ENCODE results near the gene ZP3.
"Not testable (repeated sequence)": the region's sequence is repeated elsewhere in the genome, so short reads cannot be mapped to it uniquely, and the experiment has no call there.

The ZP3 gene

DNA sequence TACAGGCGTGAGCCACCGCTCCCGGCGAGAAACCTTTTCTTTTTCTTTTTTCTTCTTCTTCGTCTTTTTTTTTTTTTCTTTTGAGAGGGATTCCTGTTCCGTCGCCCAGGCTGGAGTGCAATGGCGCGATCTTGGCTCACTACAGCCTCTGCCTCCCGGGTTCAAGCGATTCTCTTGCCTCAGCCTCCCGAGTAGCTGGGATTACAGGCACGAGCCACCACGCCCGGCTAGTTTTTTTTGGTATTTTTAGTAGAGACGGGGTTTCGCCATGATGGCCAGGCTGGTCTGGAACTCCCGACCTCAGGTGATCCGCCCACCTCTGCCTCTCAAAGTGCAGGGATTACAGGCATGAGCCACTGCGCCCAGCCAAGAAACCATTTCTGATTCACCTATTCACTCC is 36.0 kb downstream of the ZP3 start:
- DNase-seq; H3K27ac ChIP-seq (ENCODE audit: insufficient read depth in 1 of 2, low read depth in 1 of 2, low read length in 2 of 2, poor library complexity in 1 of 2, severe bottlenecking in 2 of 2); H3K27me3 ChIP-seq (replicated peaks in 2 of 5; ENCODE audit: control insufficient read depth in 4 of 5, insufficient read depth in 5 of 5, low read length in 4 of 5); H3K4me1 ChIP-seq (ENCODE audit: control extremely low read depth in 1 of 4, control insufficient read depth in 4 of 4, insufficient read depth in 4 of 4, low read length in 3 of 4); H3K4me3 ChIP-seq (ENCODE audit: control insufficient read depth in 1 of 7, extremely low read depth in 1 of 7, insufficient read depth in 4 of 7, low read depth in 2 of 7, low read length in 6 of 7); H3K9me3 ChIP-seq (ENCODE audit: control extremely low read depth in 1 of 5, control insufficient read depth in 4 of 5, insufficient read depth in 2 of 5, low read depth in 1 of 5, low read length in 4 of 5); POLR2A ChIA-PET; H3K36me3 ChIP-seq (ENCODE audit: control insufficient read depth in 4 of 4, insufficient read depth in 4 of 4, low read length in 3 of 4); CTCF ChIA-PET: not testable (repeated sequence)
- WGBS (ENCODE audit: insufficient coverage) = no CpG with 5 or more reads among the region's 20 CpGs

- WGBS (ENCODE audit: insufficient coverage) = no CpG with 5 or more reads among the region's 54 CpGs
- DNase-seq; POLR2A ChIA-PET; H3K4me1 ChIP-seq (ENCODE audit: control extremely low read depth in 1 of 4, control insufficient read depth in 4 of 4, insufficient read depth in 4 of 4, low read length in 3 of 4); H3K9me3 ChIP-seq (ENCODE audit: control extremely low read depth in 1 of 5, control insufficient read depth in 4 of 5, insufficient read depth in 2 of 5, low read depth in 1 of 5, low read length in 4 of 5); H3K36me3 ChIP-seq (ENCODE audit: control insufficient read depth in 4 of 4, insufficient read depth in 4 of 4, low read length in 3 of 4); H3K27ac ChIP-seq (ENCODE audit: insufficient read depth in 1 of 2, low read depth in 1 of 2, low read length in 2 of 2, poor library complexity in 1 of 2, severe bottlenecking in 2 of 2); CTCF ChIA-PET; H3K27me3 ChIP-seq (replicated peaks in 2 of 5; ENCODE audit: control insufficient read depth in 4 of 5, insufficient read depth in 5 of 5, low read length in 4 of 5): not testable (repeated sequence)
- peak within 1 kb of the TSS in 5 of 7 experiments; percentile 39 to 68 (median 57) for H3K4me3 ChIP-seq (ENCODE audit: control insufficient read depth in 1 of 7, extremely low read depth in 1 of 7, insufficient read depth in 4 of 7, low read depth in 2 of 7, low read length in 6 of 7)
Observed at GRCh38 chr7:76461464-76462101, 36.8 kb downstream of the ZP3 start, which contains the start of gene DTX2. Gene DTX2 (plus strand): TSS chr7:76461709. CDS start chr7:76480510, 18,801 bp downstream.

DNA sequence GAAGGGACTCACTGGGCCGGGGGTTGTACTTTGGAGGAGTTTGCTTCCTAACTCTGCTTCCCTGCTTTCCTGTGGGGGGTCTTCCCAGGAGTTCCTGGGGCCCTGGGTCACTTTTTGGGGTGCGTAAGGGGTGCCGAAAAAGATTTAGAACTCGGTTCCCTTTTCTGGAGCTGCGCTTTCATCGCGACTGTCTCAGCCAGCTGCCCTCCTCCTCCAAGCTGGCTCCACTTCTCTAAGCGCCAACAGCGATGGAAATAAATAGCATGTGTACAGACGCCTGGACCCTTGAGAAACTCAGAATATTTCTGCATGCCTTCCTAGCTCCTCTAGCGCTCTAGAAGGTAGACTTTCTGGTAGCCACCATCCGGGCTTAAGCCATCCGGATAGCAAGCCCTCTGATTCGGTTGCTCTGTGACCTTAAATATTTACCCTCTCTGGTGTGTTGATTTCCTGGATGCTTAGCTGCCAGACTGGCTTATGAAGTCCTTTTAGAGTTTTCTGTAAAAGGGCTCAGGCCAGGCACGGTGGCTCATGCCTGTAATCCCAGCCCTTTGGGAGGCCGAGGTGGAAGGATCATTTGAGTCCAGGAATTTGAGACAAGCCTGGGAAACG is 37.6 kb downstream of the ZP3 start:
- CTCF ChIA-PET; POLR2A ChIA-PET; H3K27me3 ChIP-seq (replicated peaks in 2 of 5; ENCODE audit: control insufficient read depth in 4 of 5, insufficient read depth in 5 of 5, low read length in 4 of 5); H3K9me3 ChIP-seq (ENCODE audit: control extremely low read depth in 1 of 5, control insufficient read depth in 4 of 5, insufficient read depth in 2 of 5, low read depth in 1 of 5, low read length in 4 of 5); H3K36me3 ChIP-seq (ENCODE audit: control insufficient read depth in 4 of 4, insufficient read depth in 4 of 4, low read length in 3 of 4); H3K27ac ChIP-seq (ENCODE audit: insufficient read depth in 1 of 2, low read depth in 1 of 2, low read length in 2 of 2, poor library complexity in 1 of 2, severe bottlenecking in 2 of 2); DNase-seq; H3K4me3 ChIP-seq (ENCODE audit: control insufficient read depth in 1 of 7, extremely low read depth in 1 of 7, insufficient read depth in 4 of 7, low read depth in 2 of 7, low read length in 6 of 7); H3K4me1 ChIP-seq (ENCODE audit: control extremely low read depth in 1 of 4, control insufficient read depth in 4 of 4, insufficient read depth in 4 of 4, low read length in 3 of 4): not testable (repeated sequence)
- no CpG with 5 or more reads among the region's 17 CpGs for WGBS (ENCODE audit: insufficient coverage)

DNA sequence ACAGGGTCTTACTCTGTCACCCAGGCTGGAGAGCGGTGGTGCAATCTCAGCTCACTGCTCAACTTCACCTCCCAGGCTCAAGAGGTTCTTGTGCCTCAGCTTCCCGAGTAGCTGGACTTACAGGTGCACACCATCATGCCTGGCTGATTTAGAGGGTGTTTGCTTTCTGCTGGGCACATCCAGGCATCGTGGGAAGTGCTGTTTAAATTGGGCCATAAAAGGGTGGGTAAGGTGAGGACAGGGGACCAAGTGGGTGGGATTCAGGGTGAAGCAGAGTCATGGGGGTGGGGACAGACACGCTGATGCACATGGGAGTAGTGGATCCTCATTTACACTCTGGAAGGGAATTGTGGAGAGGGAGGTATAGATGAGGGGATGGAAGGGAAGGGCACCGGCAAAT is 40.2 kb downstream of the ZP3 start:
- H3K9me3 ChIP-seq (ENCODE audit: control extremely low read depth in 1 of 5, control insufficient read depth in 4 of 5, insufficient read depth in 2 of 5, low read depth in 1 of 5, low read length in 4 of 5); POLR2A ChIA-PET; H3K36me3 ChIP-seq (ENCODE audit: control insufficient read depth in 4 of 4, insufficient read depth in 4 of 4, low read length in 3 of 4); H3K4me3 ChIP-seq (ENCODE audit: control insufficient read depth in 1 of 7, extremely low read depth in 1 of 7, insufficient read depth in 4 of 7, low read depth in 2 of 7, low read length in 6 of 7); H3K4me1 ChIP-seq (ENCODE audit: control extremely low read depth in 1 of 4, control insufficient read depth in 4 of 4, insufficient read depth in 4 of 4, low read length in 3 of 4); H3K27me3 ChIP-seq (replicated peaks in 2 of 5; ENCODE audit: control insufficient read depth in 4 of 5, insufficient read depth in 5 of 5, low read length in 4 of 5); H3K27ac ChIP-seq (ENCODE audit: insufficient read depth in 1 of 2, low read depth in 1 of 2, low read length in 2 of 2, poor library complexity in 1 of 2, severe bottlenecking in 2 of 2); CTCF ChIA-PET; DNase-seq: not testable (repeated sequence)
- no CpG with 5 or more reads among the region's 5 CpGs for WGBS (ENCODE audit: insufficient coverage)

DNA sequence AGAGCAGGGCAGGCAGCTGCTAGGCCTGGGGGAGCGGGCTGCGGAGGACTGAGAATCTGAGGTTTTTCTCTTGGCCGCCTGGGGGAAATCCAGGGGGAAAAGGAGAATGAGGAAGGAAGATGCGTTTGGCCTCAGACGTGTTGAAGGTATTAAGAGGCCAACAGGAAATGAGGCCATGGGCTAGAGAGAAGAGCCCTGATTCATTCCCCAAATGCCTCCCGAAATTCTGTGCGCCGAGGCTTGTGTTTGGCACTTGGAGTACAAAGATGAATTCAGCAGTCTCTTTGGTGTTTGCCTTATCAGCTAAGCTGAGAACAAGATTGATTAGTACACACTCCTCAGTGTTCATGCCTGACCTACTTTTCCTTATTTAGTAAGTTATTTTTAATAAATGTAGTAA is 41.2 kb downstream of the ZP3 start:
- CTCF ChIA-PET; H3K27me3 ChIP-seq (replicated peaks in 2 of 5; ENCODE audit: control insufficient read depth in 4 of 5, insufficient read depth in 5 of 5, low read length in 4 of 5); DNase-seq; H3K4me1 ChIP-seq (ENCODE audit: control extremely low read depth in 1 of 4, control insufficient read depth in 4 of 4, insufficient read depth in 4 of 4, low read length in 3 of 4); H3K4me3 ChIP-seq (ENCODE audit: control insufficient read depth in 1 of 7, extremely low read depth in 1 of 7, insufficient read depth in 4 of 7, low read depth in 2 of 7, low read length in 6 of 7); POLR2A ChIA-PET; H3K9me3 ChIP-seq (ENCODE audit: control extremely low read depth in 1 of 5, control insufficient read depth in 4 of 5, insufficient read depth in 2 of 5, low read depth in 1 of 5, low read length in 4 of 5); H3K27ac ChIP-seq (ENCODE audit: insufficient read depth in 1 of 2, low read depth in 1 of 2, low read length in 2 of 2, poor library complexity in 1 of 2, severe bottlenecking in 2 of 2); H3K36me3 ChIP-seq (ENCODE audit: control insufficient read depth in 4 of 4, insufficient read depth in 4 of 4, low read length in 3 of 4): not testable (repeated sequence)
- WGBS (ENCODE audit: insufficient coverage) = no CpG with 5 or more reads among the region's 8 CpGs

GRCh38 chr7:76467743-76468404 is 43.1 kb downstream of the ZP3 start:
- H3K27me3 ChIP-seq (replicated peaks in 2 of 5; ENCODE audit: control insufficient read depth in 4 of 5, insufficient read depth in 5 of 5, low read length in 4 of 5); H3K36me3 ChIP-seq (ENCODE audit: control insufficient read depth in 4 of 4, insufficient read depth in 4 of 4, low read length in 3 of 4); POLR2A ChIA-PET; DNase-seq; H3K4me1 ChIP-seq (ENCODE audit: control extremely low read depth in 1 of 4, control insufficient read depth in 4 of 4, insufficient read depth in 4 of 4, low read length in 3 of 4); H3K9me3 ChIP-seq (ENCODE audit: control extremely low read depth in 1 of 5, control insufficient read depth in 4 of 5, insufficient read depth in 2 of 5, low read depth in 1 of 5, low read length in 4 of 5); H3K27ac ChIP-seq (ENCODE audit: insufficient read depth in 1 of 2, low read depth in 1 of 2, low read length in 2 of 2, poor library complexity in 1 of 2, severe bottlenecking in 2 of 2); CTCF ChIA-PET; H3K4me3 ChIP-seq (ENCODE audit: control insufficient read depth in 1 of 7, extremely low read depth in 1 of 7, insufficient read depth in 4 of 7, low read depth in 2 of 7, low read length in 6 of 7): not testable (repeated sequence)
- 60% methylated on average over 3 of the region's 14 CpGs for WGBS (ENCODE audit: insufficient coverage)

- H3K9me3 ChIP-seq (ENCODE audit: control extremely low read depth in 1 of 5, control insufficient read depth in 4 of 5, insufficient read depth in 2 of 5, low read depth in 1 of 5, low read length in 4 of 5); POLR2A ChIA-PET; H3K36me3 ChIP-seq (ENCODE audit: control insufficient read depth in 4 of 4, insufficient read depth in 4 of 4, low read length in 3 of 4); H3K27me3 ChIP-seq (replicated peaks in 2 of 5; ENCODE audit: control insufficient read depth in 4 of 5, insufficient read depth in 5 of 5, low read length in 4 of 5); H3K4me1 ChIP-seq (ENCODE audit: control extremely low read depth in 1 of 4, control insufficient read depth in 4 of 4, insufficient read depth in 4 of 4, low read length in 3 of 4); DNase-seq; H3K4me3 ChIP-seq (ENCODE audit: control insufficient read depth in 1 of 7, extremely low read depth in 1 of 7, insufficient read depth in 4 of 7, low read depth in 2 of 7, low read length in 6 of 7); H3K27ac ChIP-seq (ENCODE audit: insufficient read depth in 1 of 2, low read depth in 1 of 2, low read length in 2 of 2, poor library complexity in 1 of 2, severe bottlenecking in 2 of 2); CTCF ChIA-PET: not testable (repeated sequence)
- 100% methylated on average over 1 of the region's 10 CpGs for WGBS (ENCODE audit: insufficient coverage)
Observed at GRCh38 chr7:76471556-76472221, 46.9 kb downstream of the ZP3 start.

All from common myeloid progenitor, CD34-positive (primary cell).